ENCODE results near the gene HMSD. TPM values are rescaled to one million over a fixed set of nuclear protein-coding genes. Genes with fewer than 3 reads are reported as not detected.

The HMSD gene
- total RNA-seq, 4 donors from 2014 or later: 0.34 TPM; not detected in 3

GRCh38 chr18:63907664-63908063 lies 41.4 kb upstream of the HMSD start, which contains the start of gene SERPINB10:
SERPINB10 (plus strand) TSS chr18:63907958; CDS start chr18:63915511, 7,553 bp downstream.
- Histone ChIP-seq H3K36me3 (no peaks in the 10 kb centered on the region), H3K9me3 (no peaks in the 10 kb centered on the region), H3K4me1 (no peaks in the 10 kb centered on the region), H3K27me3 (no peaks in the 10 kb centered on the region), H3K27ac (no peak within 1 kb of the TSS), H3K4me3 (replicated peaks in 1 of 3) (no peak within 1 kb of the TSS)
- TF ChIP-seq POLR2A (IDR thresholded peaks at IDR 0.05): no peak
- no peak for TF ChIP-seq CTCF (IDR thresholded peaks at IDR 0.05)
- intact Hi-C loops (cut with DNase I): no loop called here
- DNase-seq: no peak

GRCh38 chr18:63908858-63909257 lies 40.2 kb upstream of the HMSD start:
- no peaks in the 10 kb centered on the region for H3K27me3 ChIP-seq
- H3K9me3 ChIP-seq: no peaks in the 10 kb centered on the region
- no peak overlapping the region for H3K27ac ChIP-seq
- DNase-seq: no peak
- WGBS, 2 donors: 96 to 98% methylated on average over 1 of the region's 1 CpG
- intact Hi-C loops (cut with DNase I): no loop called here
- no peaks in the 10 kb centered on the region for H3K36me3 ChIP-seq
- TF ChIP-seq CTCF (IDR thresholded peaks at IDR 0.05): no peak
- TF ChIP-seq POLR2A (IDR thresholded peaks at IDR 0.05): no peak
- H3K4me3 ChIP-seq (replicated peaks in 1 of 3): no peak overlapping the region
- H3K4me1 ChIP-seq: no peaks in the 10 kb centered on the region

DNA sequence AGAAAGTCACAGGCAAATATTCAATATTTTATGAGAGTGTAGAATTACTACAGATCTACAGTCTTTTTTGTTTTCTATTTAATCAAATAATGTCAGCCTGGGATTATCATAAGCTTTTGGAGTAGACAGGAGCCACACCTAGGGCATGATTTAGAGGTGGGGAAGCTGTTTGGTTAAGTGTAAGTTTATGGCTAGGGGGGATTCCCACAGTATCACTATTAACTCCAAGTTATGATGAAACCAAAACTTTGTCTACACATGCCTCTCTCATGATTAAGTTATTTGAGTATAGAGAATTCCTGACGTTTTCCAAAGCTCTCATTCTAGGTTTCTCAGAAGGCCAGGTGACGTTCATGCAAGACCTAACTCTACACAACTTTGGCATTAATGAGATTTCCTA lies 39.2 kb upstream of the HMSD start:
- H3K4me1 ChIP-seq: no peaks in the 10 kb centered on the region
- DNase-seq: no peak
- no peak overlapping the region for H3K4me3 ChIP-seq (replicated peaks in 1 of 3)
- intact Hi-C loops (cut with DNase I): no loop called here
- no peaks in the 10 kb centered on the region for H3K36me3 ChIP-seq
- H3K27ac ChIP-seq: no peak overlapping the region
- TF ChIP-seq CTCF (IDR thresholded peaks at IDR 0.05): no peak
- TF ChIP-seq POLR2A (IDR thresholded peaks at IDR 0.05): no peak
- 73 to 87% methylated on average over 2 of the region's 2 CpGs for WGBS, 2 donors
- H3K9me3 ChIP-seq: no peaks in the 10 kb centered on the region
- H3K27me3 ChIP-seq: no peaks in the 10 kb centered on the region

DNA sequence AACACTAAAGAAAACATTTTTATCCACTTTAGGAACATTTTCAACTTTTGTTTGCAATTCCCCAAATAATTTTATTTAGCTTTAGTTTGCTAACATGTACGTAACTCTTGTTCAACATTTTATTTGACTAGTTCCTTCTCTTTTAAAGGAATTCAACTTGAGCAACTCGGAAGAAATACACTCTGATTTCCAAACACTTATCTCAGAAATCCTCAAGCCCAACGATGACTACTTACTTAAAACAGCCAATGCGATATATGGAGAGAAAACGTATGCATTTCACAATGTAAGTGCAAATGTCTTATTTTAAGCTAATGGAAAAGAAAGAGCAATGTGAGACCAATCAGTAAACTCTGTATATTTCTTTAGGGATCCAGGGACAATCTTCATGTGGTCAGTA lies 31.3 kb upstream of the HMSD start:
- H3K4me3 ChIP-seq (replicated peaks in 1 of 3): no peak overlapping the region
- WGBS, 2 donors: 53 to 59% methylated on average over 5 of the region's 5 CpGs
- H3K27me3 ChIP-seq: no peaks in the 10 kb centered on the region
- H3K36me3 ChIP-seq: no peaks in the 10 kb centered on the region
- H3K4me1 ChIP-seq: no peaks in the 10 kb centered on the region
- no peak for DNase-seq
- intact Hi-C loops (cut with DNase I): no loop called here
- H3K27ac ChIP-seq: no peak overlapping the region
- H3K9me3 ChIP-seq: no peaks in the 10 kb centered on the region
- TF ChIP-seq CTCF (IDR thresholded peaks at IDR 0.05) (no peak), POLR2A (IDR thresholded peaks at IDR 0.05) (no peak)

DNA sequence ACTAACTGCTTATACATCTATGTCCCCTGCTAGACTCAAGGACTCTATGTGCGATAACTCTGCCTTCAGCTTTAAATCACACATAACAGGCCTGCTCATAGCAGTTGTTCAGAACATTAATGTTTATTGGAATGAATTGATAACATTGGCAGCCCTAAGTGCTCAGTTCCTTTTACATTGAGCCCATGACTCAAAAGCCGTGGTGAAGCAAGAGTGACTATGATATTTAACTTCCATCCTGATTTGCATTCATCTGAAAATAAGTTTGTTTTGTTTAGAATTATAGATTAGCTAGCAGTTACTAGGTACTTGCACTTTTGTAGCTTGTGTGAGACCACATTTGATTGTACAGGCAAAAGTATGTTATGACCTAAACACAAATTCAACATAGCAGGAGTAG lies 27.1 kb upstream of the HMSD start:
- 88 to 90% methylated on average over 2 of the region's 2 CpGs for WGBS, 2 donors
- no peaks in the 10 kb centered on the region for H3K36me3 ChIP-seq
- no peaks in the 10 kb centered on the region for H3K9me3 ChIP-seq
- DNase-seq: no peak
- H3K4me1 ChIP-seq: no peaks in the 10 kb centered on the region
- intact Hi-C loops (cut with DNase I): no loop called here
- no peak for TF ChIP-seq CTCF (IDR thresholded peaks at IDR 0.05)
- no peak for TF ChIP-seq POLR2A (IDR thresholded peaks at IDR 0.05)
- H3K4me3 ChIP-seq (replicated peaks in 1 of 3): no peak overlapping the region
- H3K27ac ChIP-seq: no peak overlapping the region
- no peaks in the 10 kb centered on the region for H3K27me3 ChIP-seq
